Activated CD4-positive, alpha-beta memory T cell treated with anti-CD3 and anti-CD28 coated beads, Interleukin-2, amount 10 ng/mL, durations not matched to agents 7 days and 5 days (primary cell): ENCODE results near the gene CLDN7. TPM values are rescaled to one million over a fixed set of nuclear protein-coding genes. Genes with fewer than 3 reads are reported as not detected.

ENCODE experiments used
- CTCF ChIA-PET: fragments of 350-600 bp; sonication (Branson Sonifier 250); formaldehyde crosslinking; loops from one replicate; lab custom pipeline; 2021; ENCODE audit warnings: antibody characterized with exemption, inconsistent platforms; lab: Charles Lee
- POLR2A ChIA-PET: fragments of 350-600 bp; sonication (Branson Sonifier 250); formaldehyde crosslinking; loops from one replicate; lab custom pipeline; 2021; ENCODE audit warnings: antibody characterized with exemption; lab: Charles Lee
- DNase-seq: peaks from one replicate; pipeline ENCODE4 v3.0.0-alpha.2; 2020
- H3K27ac Mint-ChIP-seq: one replicate; pipeline ENCODE4 v1.8.0; 2021; ENCODE audit warnings: mild to moderate bottlenecking, mixed read lengths
- H3K27me3 Mint-ChIP-seq: one replicate; pipeline ENCODE4 v1.8.0; 2021; ENCODE audit warnings: mixed read lengths
- H3K36me3 Mint-ChIP-seq: one replicate; pipeline ENCODE4 v1.8.0; 2021; ENCODE audit warnings: low read depth, mixed read lengths
- H3K4me1 Mint-ChIP-seq: one replicate; pipeline ENCODE4 v1.8.0; 2021; ENCODE audit warnings: mixed read lengths
- H3K4me3 Mint-ChIP-seq: one replicate; pipeline ENCODE4 v1.8.0; 2021; ENCODE audit warnings: mild to moderate bottlenecking, mixed read lengths
- H3K9me3 Mint-ChIP-seq: one replicate; pipeline ENCODE4 v1.8.0; 2021; ENCODE audit warnings: mixed read lengths
- total RNA-seq, 2 experiments: library from RNA; stranded (reverse); gene quantifications; one replicate each; pipeline ENCODE4 v1.2.3, GENCODE V29; 2021

Gene CLDN7
- under 1 TPM; 0.15 to 0.80 TPM for total RNA-seq

- H3K27me3 Mint-ChIP-seq: peaks cover 35% of the 10 kb centered on the region
- no peaks in the 10 kb centered on the region for H3K9me3 Mint-ChIP-seq
- H3K4me1 Mint-ChIP-seq: peaks cover 28% of the 10 kb centered on the region
- CTCF ChIA-PET: no interaction called here
- no peak for DNase-seq
- POLR2A ChIA-PET: no interaction called here
- peaks cover 12% of the 10 kb centered on the region for H3K36me3 Mint-ChIP-seq
- H3K4me3 Mint-ChIP-seq: peak within 1 kb of the TSS; percentile 62
- H3K27ac Mint-ChIP-seq: peak within 1 kb of the TSS; percentile 16
Observed at GRCh38 chr17:7262192-7262934, at the start of gene CLDN7. CLDN7 (minus strand) TSS chr17:7262478; CDS start chr17:7262043, 435 bp downstream.

- H3K4me1 Mint-ChIP-seq: peaks cover 73% of the 10 kb centered on the region
- no peaks in the 10 kb centered on the region for H3K9me3 Mint-ChIP-seq
- H3K27ac Mint-ChIP-seq: peak overlapping the region; percentile 45
- POLR2A ChIA-PET: interaction anchor here (4.7 to 11.2 kb wide), 2 partner anchors 19 to 24 kb away, joined by 27 to 109 read pairs; partner anchors contain the start of genes ACAP1 and NEURL4
- CTCF ChIA-PET: no interaction called here
- no peak overlapping the region for H3K4me3 Mint-ChIP-seq
- DNase-seq: no peak
- H3K27me3 Mint-ChIP-seq: no peaks in the 10 kb centered on the region
- peaks cover 64% of the 10 kb centered on the region for H3K36me3 Mint-ChIP-seq
Observed at GRCh38 chr17:7311110-7311705, 48.9 kb upstream of the CLDN7 start.

GRCh38 chr17:7309628-7310027 is 47.4 kb upstream of the CLDN7 start:
- Mint-ChIP-seq H3K4me1 (peaks cover 65% of the 10 kb centered on the region), H3K4me3 (peak overlapping the region; percentile 82), H3K27ac (peak overlapping the region; percentile 94), H3K9me3 (no peaks in the 10 kb centered on the region), H3K27me3 (no peaks in the 10 kb centered on the region), H3K36me3 (peaks cover 62% of the 10 kb centered on the region)
- CTCF ChIA-PET: no interaction called here
- DNase-seq: no peak
- POLR2A ChIA-PET: interaction anchor here (0.6 to 11.2 kb wide), 11 partner anchors 11 to 378 kb away, joined by 3 to 109 read pairs (median 4); partner anchors contain the start of genes ACAP1, CTDNEP1, GABARAP and NEURL4

GRCh38 chr17:7308625-7309433 is 46.6 kb upstream of the CLDN7 start:
- Mint-ChIP-seq H3K27ac (peak overlapping the region; percentile 94), H3K9me3 (no peaks in the 10 kb centered on the region), H3K4me1 (peaks cover 57% of the 10 kb centered on the region), H3K4me3 (peak overlapping the region; percentile 82), H3K36me3 (peaks cover 54% of the 10 kb centered on the region), H3K27me3 (no peaks in the 10 kb centered on the region)
- peak; percentile 84 for DNase-seq
- ChIA-PET POLR2A (interaction anchor here (0.6 to 11.2 kb wide), 18 partner anchors 9 to 378 kb away, joined by 3 to 109 read pairs (median 4); partner anchors contain the start of genes ACAP1, CTDNEP1, GABARAP and MPDU1), CTCF (no interaction called here)

- H3K9me3 Mint-ChIP-seq: no peaks in the 10 kb centered on the region
- ChIA-PET CTCF (no interaction called here), POLR2A (interaction anchor here (0.8 to 11.2 kb wide), 16 partner anchors 9 to 379 kb away, joined by 3 to 109 read pairs (median 4); partner anchors contain the start of genes ACAP1, CTDNEP1, GABARAP and MPDU1)
- H3K4me3 Mint-ChIP-seq: peak overlapping the region; percentile 90
- peak; percentile 62 for DNase-seq
- H3K27me3 Mint-ChIP-seq: no peaks in the 10 kb centered on the region
- H3K36me3 Mint-ChIP-seq: peaks cover 46% of the 10 kb centered on the region
- peaks cover 49% of the 10 kb centered on the region for H3K4me1 Mint-ChIP-seq
- peak overlapping the region; percentile 100 for H3K27ac Mint-ChIP-seq
Observed at GRCh38 chr17:7307686-7308624, 45.7 kb upstream of the CLDN7 start.

GRCh38 chr17:7306911-7307685 is 44.8 kb upstream of the CLDN7 start, which contains the start of gene EIF5A:
EIF5A (plus strand) TSS chr17:7307628; CDS start chr17:7309636, 2,008 bp downstream.
- DNase-seq: peak; percentile 100
- H3K9me3 Mint-ChIP-seq: no peaks in the 10 kb centered on the region
- ChIA-PET CTCF (no interaction called here), POLR2A (interaction anchor here (1.4 to 1.7 kb wide), 2 partner anchors 8 to 10 kb away, joined by 4 read pairs; partner anchors contain the start of gene GPS2)
- H3K36me3 Mint-ChIP-seq: peaks cover 38% of the 10 kb centered on the region
- peak within 1 kb of the TSS; percentile 90 for H3K4me3 Mint-ChIP-seq
- H3K27ac Mint-ChIP-seq: peak within 1 kb of the TSS; percentile 100
- H3K27me3 Mint-ChIP-seq: no peaks in the 10 kb centered on the region
- H3K4me1 Mint-ChIP-seq: peaks cover 40% of the 10 kb centered on the region

GRCh38 chr17:7304179-7304578 is 41.9 kb upstream of the CLDN7 start:
- Mint-ChIP-seq H3K36me3 (peaks cover 11% of the 10 kb centered on the region), H3K4me1 (peaks cover 13% of the 10 kb centered on the region), H3K4me3 (no peak overlapping the region), H3K27me3 (peaks cover 10% of the 10 kb centered on the region), H3K27ac (no peak overlapping the region), H3K9me3 (no peaks in the 10 kb centered on the region)
- POLR2A ChIA-PET: no interaction called here
- CTCF ChIA-PET: interaction anchor here (1.1 kb wide), 1 partner anchor 83 kb away, joined by 3 read pairs; no protein-coding TSS in a partner anchor
- DNase-seq: no peak

- Mint-ChIP-seq H3K36me3 (no peaks in the 10 kb centered on the region), H3K27me3 (peaks cover 40% of the 10 kb centered on the region), H3K4me3 (no peak overlapping the region), H3K9me3 (no peaks in the 10 kb centered on the region), H3K27ac (no peak overlapping the region), H3K4me1 (peaks cover 29% of the 10 kb centered on the region)
- peak; percentile 71 for DNase-seq
- POLR2A ChIA-PET: interaction anchor here (0.7 to 1.8 kb wide), 5 partner anchors 40 to 78 kb away, joined by 3 to 10 read pairs (median 3); partner anchors contain the start of genes ACADVL, ACAP1 and DLG4
- CTCF ChIA-PET: interaction anchor here (0.6 to 2.8 kb wide), 30 partner anchors 8 to 453 kb away, joined by 3 to 61 read pairs (median 4); partner anchors contain the start of genes ACADVL, ACAP1, CTDNEP1 and DLG4
Observed at GRCh38 chr17:7296189-7296861, 34.0 kb upstream of the CLDN7 start.

GRCh38 chr17:7295230-7296180 is 33.2 kb upstream of the CLDN7 start:
- ChIA-PET CTCF (interaction anchor here (0.6 to 2.8 kb wide), 21 partner anchors 10 to 453 kb away, joined by 3 to 61 read pairs (median 5); partner anchors contain the start of genes ACADVL, ACAP1, DLG4 and GABARAP), POLR2A (interaction anchor here (0.9 to 1.8 kb wide), 4 partner anchors 41 to 77 kb away, joined by 3 to 10 read pairs (median 6); partner anchors contain the start of genes ACADVL, ACAP1 and DLG4)
- DNase-seq: no peak
- peaks cover 40% of the 10 kb centered on the region for H3K27me3 Mint-ChIP-seq
- H3K36me3 Mint-ChIP-seq: no peaks in the 10 kb centered on the region
- peak overlapping the region; percentile 40 for H3K27ac Mint-ChIP-seq
- H3K4me3 Mint-ChIP-seq: peak overlapping the region; percentile 69
- no peaks in the 10 kb centered on the region for H3K9me3 Mint-ChIP-seq
- peaks cover 29% of the 10 kb centered on the region for H3K4me1 Mint-ChIP-seq
